ENCODE data around the gene TMEM182. TPM values are rescaled to one million over a fixed set of nuclear protein-coding genes. Genes with fewer than 3 reads are reported as not detected.

The TMEM182 gene
- total and polyA plus RNA-seq, 2 of the 4 experiments (the other 2 are of a cell fraction) = 1.3 to 1.4 TPM

DNA sequence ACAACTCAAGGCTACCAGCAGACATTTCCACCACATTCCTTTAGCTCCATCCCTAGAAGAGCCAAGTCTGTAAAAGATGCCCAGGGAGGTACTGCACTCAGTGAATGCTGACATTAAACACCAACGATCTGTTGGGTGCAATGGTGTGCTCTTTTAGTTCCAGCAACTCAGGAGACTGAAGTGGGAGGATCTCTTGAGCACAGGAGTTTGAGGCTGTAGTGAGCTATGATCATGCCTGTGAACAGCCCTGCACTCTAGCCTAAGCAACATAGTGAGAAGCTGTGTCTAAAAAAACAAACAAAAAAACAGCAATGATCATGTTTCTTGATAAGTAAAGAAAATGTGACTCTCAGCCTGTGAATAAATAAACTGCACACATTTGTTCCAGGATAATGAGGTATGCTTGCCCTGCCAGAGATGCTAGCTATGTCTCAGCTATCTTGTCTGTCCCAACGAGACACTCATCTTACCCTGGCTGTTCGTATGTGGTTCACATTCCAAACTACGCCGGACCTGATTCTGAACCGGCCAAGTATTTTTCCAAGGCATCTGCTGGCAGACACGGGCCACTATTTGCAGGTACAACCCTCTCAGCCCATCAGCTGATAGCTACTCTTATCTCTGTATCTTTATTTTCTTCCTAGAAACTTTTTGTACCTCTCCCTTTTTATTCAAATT, 21.8 kb downstream of the TMEM182 start:
- H3K4me1 ChIP-seq (ENCODE audit: control insufficient read depth, insufficient read depth, low read length) = peaks cover 2% of the 10 kb centered on the region; the same call in 1 of the 2 replicates
- no peak overlapping the region for H2BK5ac ChIP-seq (ENCODE audit: low read depth, low read length, poor library complexity, severe bottlenecking)
- H2AK5ac ChIP-seq (ENCODE audit: low read depth, low read length) = no peak overlapping the region
- H3K4ac ChIP-seq (ENCODE audit: low read depth, low read length) = no peak overlapping the region
- peaks cover 2% of the 10 kb centered on the region; the same call in 1 of the 2 replicates for H3K27me3 ChIP-seq (ENCODE audit: control insufficient read depth, insufficient read depth, low read length)
- dilution Hi-C loops (cut with HindIII; ENCODE audit: low sequenced_read_pairs, unreplicated experiment) = no loop called here
- H2BK120ac ChIP-seq (ENCODE audit: low read depth, low read length) = no peak overlapping the region
- no peak for DNase-seq
- no peak overlapping the region for H4K5ac ChIP-seq (ENCODE audit: low read depth, low read length)
- no peak overlapping the region for H3K4me2 ChIP-seq (ENCODE audit: low read depth, low read length)
- no peak overlapping the region for H2BK20ac ChIP-seq (ENCODE audit: low read depth, low read length)
- no peaks in the 10 kb centered on the region for H3K9me1 ChIP-seq (ENCODE audit: insufficient read depth, low read length)
- intact Hi-C loops (cut with micrococcal nuclease) = no loop called here
- no peak for ATAC-seq (ENCODE audit: low read depth)
- in situ Hi-C loops (cut with MboI; ENCODE audit: low sequenced_read_pairs) = no loop called here
- CTCF ChIA-PET = no interaction called here
- POLR2A ChIA-PET (ENCODE audit: unreplicated experiment) = no interaction called here
- H4K91ac ChIP-seq (ENCODE audit: insufficient read depth, low read depth, low read length) = no peak overlapping the region
- H3K4me3 ChIP-seq (ENCODE audit: insufficient read depth, low read depth, low read length) = no peak overlapping the region
- H2AK9ac ChIP-seq (replicated peaks; ENCODE audit: low read depth, low read length, poor library complexity) = no peak overlapping the region
- H3K9me3 ChIP-seq (ENCODE audit: control insufficient read depth, insufficient read depth, low read length) = no peaks in the 10 kb centered on the region
- H2AFZ ChIP-seq (replicated peaks; ENCODE audit: low read length, poor library complexity) = no peak overlapping the region
- no peak overlapping the region for H3K23ac ChIP-seq (ENCODE audit: low read depth, low read length)
- H3K14ac ChIP-seq (replicated peaks; ENCODE audit: low read depth, low read length) = no peak overlapping the region
- H3K36me3 ChIP-seq (ENCODE audit: control insufficient read depth, insufficient read depth, low read length) = no peaks in the 10 kb centered on the region
- no peak overlapping the region for H3K18ac ChIP-seq (ENCODE audit: low read depth, low read length)
- H3K56ac ChIP-seq (ENCODE audit: extremely low read depth, insufficient read depth, low read length) = no peak overlapping the region
- H2BK15ac ChIP-seq (ENCODE audit: low read depth, low read length) = no peak overlapping the region
- no peaks in the 10 kb centered on the region for H3K79me1 ChIP-seq (ENCODE audit: low read depth in 1 of 2, low read length in 2 of 2)
- TF ChIP-seq RFX5 (IDR thresholded peaks at IDR 0.05; ENCODE audit: low read depth, low read length) = no peak
- H4K20me1 ChIP-seq (ENCODE audit: insufficient read depth, low read length) = no peaks in the 10 kb centered on the region
- H3K27ac ChIP-seq (ENCODE audit: insufficient read depth, low read length) = no peak overlapping the region
- H3K9ac ChIP-seq (ENCODE audit: low read depth, low read length) = no peak overlapping the region
- WGBS, 2 experiments (ENCODE audit: extremely low coverage in 2 of 2, insufficient read length in 1 of 2) = 50% methylated on average over 2 of the region's 7 CpGs; no CpG with 5 or more reads in 1 of the 2 experiments
- no peak overlapping the region for H4K8ac ChIP-seq (ENCODE audit: low read depth in 2 of 2, low read length in 2 of 2)
- BruUV-seq (replicated peaks) = no TSS peak

Data from IMR-90 (cell line).